GM04503 (cell line): ENCODE measurements around the gene MAP3K20.
"Not testable (repeated sequence)": the region's sequence is repeated elsewhere in the genome, so short reads cannot be mapped to it uniquely, and the experiment has no call there.

ENCODE experiments used
- DNase-seq: peaks from one replicate; pipeline ENCODE4 v3.0.0-alpha.2; 2012; ENCODE audit warnings: low read depth

Gene MAP3K20

DNA sequence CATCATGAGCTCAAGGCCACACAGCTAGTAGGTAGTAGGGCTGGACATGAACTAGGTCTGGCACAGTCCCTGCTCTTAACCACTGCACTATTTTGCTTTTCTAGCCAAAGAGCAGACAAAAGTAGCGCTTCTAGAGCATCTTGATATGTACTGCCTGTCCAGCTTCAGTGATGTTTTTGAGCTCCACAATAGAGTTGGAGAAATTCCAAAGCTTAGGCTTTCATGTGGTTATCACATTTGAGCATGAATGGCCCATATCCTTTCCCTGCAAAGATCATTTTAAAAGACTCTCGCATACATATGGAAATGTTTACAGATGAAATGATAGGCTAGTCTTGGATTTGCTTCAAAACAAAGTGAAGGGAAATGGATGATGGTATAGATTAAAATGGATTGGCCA lies 128.7 kb downstream of the MAP3K20 start:
- DNase-seq, result no peak

DNA sequence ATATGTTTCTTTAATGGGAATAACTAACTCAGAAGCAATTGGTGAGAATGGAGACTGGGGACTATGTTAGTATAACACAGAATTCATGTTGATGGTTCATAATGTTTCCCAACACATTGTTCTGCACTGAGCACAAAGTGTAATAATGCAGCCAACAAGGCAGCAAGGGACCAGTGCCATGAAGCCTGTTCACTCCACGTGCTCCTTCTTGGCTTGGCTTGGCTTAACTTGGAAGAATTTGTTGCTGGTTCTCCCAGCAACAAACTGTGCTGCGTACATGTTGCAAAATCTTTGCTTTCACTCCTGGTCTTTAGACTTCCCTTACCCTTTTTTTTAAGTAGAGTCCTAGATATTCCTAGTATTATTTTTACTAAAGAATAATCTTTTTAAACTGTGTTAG lies 129.7 kb downstream of the MAP3K20 start:
- DNase-seq, result peak; percentile 71

DNA sequence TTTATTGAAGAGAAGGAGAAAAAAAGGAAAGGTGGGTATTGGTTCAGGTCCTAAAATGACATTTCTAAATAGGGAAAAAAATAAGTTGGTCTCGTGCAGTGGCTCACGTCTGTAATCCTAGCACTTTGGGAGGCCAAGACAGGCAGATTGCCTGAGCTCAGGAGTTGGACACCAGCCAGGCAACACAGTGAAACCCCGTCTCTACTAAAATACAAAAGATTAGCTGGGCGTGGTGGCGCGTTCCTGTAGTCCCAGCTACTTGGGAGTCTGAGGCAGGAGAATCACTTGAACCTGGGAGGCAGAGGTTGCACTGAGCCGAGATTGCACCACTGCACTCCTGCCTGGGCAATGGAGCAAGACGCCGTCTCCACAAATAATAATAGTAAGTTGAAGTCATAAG lies 131.5 kb downstream of the MAP3K20 start:
- not testable (repeated sequence) for DNase-seq

DNA sequence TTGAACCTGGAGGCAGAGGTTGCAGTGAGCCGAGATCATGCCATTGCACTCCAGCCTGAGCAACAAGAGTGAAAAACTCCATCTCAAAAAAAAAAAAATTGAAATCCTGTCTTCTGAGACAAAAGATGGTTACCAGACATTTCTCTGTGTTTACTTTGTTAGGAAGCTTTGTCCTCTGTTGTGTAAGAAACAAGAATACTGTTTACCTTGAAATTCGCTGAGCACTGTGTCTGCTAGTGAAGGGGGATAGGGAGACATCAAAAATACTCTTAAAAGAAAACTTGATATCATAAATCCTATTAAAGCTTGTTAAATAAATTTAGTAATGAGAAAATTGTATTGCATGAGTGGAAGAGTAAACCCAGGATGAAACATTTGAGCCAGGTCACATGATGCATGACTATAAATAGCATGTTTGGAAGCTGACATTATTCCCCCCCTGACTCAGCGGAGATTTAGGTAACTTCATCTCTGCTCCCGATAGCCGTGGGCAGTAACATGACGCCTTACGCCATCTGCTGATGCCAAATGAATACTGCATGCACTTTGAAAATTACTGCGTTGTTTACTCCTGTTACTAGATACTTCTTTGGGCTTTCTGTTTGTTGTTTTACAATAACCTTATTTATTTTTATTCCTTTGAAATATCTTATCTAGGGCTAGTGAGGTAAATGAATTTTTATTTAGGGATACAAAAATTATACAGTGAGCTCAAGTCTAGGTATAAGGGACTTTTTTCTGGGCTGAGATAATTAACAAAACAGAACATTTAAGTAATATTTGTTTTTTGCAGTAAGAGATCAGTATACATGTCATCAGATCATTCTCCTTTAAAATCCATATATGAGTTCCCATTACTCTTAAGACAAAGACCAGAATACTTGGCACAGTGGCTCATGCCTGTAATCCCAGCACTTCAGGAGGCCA lies 134.9 kb downstream of the MAP3K20 start:
- peak; percentile 80 for DNase-seq

DNA sequence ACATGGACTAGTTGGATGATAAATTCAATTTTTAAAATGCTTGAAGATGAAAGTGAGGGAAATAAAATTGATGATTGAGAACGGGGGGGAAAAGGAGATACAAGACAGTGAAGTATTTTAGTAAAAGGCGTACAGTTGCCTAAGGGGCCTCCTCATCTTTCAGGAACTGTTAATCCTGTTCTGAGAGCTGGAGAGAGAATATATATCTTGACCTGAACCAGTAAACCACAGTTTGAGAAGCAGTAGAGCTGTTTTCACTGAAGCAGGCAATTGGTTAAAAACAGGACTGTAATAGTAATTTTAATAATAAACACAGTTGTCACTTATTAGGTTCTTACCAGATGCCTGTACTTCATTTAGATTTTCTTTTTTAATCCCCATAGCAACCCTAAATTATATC lies 137.5 kb downstream of the MAP3K20 start:
- no peak for DNase-seq

DNA sequence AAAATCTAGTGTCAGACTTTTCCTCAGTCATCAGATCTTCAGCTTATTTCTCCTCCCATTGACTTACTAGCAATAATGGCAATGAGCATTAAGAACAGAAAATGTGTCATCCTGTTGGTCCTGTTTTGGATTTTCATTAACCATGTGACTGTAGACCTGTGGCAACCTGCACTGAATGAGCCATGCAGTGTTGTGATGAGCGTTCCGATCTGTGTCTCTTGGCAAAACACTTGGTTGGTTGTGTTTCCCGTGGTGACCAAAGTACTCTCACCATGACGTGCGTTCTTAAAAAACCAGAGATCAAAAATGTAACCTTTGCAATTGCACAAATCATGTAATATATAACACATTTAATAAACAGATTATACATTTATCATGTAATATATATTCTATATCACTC lies 138.6 kb downstream of the MAP3K20 start:
- DNase-seq, result no peak

DNA sequence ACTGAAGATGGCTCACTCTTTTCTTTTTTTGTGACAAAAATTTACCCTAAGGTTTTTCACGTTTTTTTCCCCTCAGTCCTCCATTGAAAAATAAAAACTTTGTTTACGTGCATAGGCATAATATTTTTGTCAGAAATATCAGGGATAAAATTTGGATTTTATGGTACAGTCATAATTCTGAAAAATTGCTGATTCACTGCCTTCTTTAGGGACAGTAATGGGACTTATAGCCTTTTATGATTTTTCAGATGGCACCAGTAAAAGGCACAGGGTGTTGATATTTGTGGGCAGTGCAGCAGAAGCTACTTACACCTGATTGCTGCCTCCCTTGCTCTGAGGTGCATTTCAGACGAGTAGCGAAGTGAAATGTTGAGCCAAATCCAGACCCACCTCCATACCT lies 139.7 kb downstream of the MAP3K20 start:
- DNase-seq, result no peak

DNA sequence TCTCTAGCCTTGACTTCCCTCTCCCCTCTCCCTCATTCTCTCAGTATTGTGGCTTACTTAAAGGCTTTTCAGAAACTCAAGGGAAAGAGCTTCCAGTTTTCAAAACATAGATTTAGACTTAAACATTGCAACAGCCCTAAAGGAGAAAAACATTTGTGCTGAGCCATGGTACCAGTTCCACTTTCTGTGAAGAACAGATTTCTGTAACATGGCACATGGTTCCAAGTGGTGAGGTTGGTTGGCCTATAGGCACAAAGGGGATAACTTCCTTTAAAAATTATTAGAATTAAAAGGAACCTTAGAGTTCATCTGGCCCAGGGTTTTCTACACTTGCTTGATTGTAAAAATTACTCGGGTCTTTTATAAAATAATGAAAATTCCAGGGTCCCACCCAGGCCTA lies 140.4 kb downstream of the MAP3K20 start:
- DNase-seq, result no peak

DNA sequence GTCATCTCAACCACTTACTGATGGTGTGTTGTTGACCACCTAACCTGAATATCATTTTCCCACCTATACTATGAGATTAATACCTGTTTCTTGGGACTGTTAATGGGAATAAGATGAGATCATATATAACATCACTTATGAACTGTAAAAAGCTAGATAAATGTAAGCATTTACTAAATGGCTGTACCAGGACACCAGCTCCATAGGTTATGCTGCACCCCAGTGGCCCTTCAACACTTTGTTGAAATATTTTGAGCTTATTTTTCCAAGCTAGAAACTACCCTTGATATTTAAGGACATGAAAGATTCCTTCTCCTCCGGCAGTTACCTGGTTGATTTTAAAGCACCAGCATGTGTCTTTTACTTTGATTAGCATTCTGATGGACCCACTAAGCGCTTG lies 141.0 kb downstream of the MAP3K20 start:
- DNase-seq, result no peak

DNA sequence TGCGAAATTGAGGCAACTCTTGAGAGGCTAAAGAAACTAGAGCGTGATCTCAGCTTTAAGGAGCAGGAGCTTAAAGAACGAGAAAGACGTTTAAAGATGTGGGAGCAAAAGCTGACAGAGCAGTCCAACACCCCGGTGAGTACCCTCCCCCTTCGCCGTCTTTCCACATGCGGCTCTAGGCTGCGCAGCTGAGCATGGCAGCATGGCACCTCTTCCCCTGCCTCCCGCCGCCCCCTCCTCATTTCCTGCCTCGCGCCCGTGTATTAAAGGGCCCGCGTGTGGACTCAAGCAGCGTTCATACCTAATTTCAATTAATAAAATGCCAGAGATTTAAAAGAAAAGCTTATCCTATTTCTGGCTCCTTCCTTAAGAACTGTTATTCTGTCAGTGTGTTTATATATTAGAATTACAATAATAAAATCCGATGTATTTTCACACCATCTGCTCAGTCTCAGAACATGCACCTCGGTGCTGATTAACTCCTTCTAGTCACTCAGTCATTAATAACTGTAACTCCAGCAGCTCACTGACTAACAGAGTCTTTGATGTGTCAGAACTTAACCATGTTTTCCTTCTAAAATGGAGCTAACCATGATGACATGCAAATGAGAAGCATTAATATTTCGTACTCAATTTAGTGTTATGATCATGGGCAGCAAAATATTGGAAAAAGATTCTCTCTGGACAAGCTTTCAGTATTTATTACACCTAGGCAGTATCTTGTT lies 141.6 kb downstream of the MAP3K20 start:
- no peak for DNase-seq

DNA sequence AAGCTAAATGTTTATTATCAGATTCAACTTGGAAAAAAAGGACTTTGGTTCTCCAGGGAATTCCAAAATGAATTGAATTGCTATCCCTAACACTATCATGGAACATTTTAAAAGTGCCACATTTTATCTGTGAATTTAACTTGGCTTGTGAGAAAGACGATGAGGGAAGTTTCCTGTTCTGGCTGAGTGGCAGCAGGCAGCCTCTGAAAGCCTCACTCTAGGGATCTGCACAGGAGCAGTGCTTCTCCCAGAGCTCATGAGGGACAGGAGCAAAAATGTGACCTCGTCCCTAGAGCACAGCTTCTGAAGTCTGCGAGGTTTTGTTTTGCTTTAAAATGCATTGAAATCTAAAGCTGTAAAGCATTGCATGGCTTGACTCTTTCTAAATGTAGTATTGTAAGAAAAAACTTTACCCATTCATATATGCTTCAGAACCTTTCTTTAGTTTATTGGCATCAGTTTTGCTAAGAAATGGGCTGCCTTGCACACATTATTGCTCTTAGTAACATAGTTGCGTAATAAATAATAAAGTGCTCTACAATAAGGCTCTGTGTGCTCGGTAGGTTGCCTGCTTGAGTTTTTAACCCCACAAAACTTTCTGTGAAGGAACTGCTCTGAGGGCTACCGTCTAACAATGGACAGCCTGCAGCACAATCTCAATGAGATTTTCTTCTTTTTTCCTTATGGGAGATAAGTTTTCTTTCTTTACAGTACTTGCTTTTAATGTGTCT lies 142.8 kb downstream of the MAP3K20 start:
- no peak for DNase-seq

DNA sequence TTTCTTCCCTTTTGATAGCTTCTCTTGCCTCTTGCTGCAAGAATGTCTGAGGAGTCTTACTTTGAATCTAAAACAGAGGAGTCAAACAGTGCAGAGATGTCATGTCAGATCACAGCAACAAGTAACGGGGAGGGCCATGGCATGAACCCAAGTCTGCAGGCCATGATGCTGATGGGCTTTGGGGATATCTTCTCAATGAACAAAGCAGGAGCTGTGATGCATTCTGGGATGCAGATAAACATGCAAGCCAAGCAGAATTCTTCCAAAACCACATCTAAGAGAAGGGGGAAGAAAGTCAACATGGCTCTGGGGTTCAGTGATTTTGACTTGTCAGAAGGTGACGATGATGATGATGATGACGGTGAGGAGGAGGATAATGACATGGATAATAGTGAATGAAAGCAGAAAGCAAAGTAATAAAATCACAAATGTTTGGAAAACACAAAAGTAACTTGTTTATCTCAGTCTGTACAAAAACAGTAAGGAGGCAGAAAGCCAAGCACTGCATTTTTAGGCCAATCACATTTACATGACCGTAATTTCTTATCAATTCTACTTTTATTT lies 145.6 kb downstream of the MAP3K20 start:
- no peak for DNase-seq

DNA sequence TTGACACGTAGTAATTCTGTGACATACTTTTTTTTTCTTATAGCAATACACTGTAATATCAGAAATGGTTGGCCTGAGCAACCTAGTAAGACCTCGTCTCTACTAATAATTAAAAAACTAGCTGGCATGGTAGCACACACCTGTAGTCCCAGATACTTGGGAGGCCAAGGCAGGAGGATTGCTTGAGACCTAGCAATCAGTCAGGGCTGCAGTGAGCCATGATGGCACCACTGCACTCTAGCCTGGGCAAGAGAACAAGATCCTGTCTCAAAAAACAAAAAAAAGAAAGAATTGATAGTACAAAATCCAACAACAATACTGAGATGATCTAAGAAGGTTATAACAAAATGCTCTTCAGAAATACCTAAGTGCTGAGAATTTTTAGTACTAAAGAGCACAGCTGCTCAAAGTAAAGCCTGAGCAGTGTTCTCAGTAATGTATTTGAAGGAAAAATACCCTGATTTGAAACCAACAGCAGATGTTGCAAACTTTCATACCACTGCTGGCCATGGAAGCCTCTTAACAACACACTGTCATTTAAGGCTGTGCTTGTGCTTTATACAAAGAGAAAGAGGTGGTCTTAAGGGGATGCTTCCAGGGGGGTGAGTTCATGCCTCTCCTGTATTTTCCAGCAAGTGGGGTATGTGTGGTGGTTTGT lies 146.4 kb downstream of the MAP3K20 start:
- DNase-seq, result no peak

DNA sequence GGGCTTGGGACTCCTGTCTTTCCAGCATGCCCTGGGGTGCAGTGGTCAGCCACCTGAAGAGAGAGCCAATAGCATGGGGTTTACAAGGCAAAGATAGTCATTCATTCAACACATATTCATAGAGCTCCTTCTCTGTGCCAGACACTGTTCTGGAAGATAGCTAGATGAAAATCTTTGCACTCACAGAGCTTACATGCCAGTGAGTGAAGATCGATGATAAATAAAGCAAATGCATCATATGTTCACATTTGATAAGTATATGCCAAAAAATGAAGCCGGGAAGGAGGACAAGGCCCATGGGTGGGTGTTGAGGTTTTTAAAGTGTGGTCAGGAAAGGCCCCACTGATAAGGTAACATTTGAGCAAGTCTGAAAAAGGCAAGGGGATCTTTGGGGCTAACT lies 148.2 kb downstream of the MAP3K20 start:
- no peak for DNase-seq

DNA sequence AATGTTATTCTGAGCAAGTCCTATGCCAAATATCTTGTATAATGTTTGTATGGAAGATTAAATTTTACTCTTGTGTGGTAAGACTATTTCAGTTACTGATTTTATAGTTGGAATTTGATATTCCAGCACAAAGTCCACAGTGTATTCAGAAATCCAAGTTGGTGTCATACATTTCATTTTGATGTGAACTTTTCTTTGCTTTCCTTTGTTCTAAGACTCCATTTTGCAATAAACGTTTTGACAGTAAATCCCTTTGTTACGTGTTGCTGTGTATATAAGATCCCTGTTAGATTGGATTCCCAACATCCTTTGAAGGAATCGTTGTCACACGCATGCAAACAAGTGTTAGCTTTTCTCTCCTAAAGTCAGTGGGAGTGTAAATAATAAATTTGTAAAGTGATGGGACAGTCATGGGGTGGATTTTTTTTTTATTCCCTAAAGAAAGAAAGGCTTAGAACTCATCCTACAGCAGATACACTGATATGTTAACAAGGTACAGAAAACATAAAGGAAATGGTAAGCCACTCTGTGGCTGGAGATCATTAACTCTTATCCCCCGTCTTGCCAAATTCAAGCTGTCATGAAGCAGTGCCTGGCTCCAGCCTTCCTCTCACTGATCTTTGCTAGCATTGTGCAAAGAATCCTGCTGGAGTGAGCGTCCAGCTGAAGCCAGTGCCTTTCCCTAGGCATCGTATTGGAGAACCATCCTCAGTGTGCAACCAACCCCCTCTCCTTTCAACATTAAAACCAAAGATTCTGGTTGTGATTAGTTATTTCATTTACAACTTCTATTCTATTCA lies 151.5 kb downstream of the MAP3K20 start:
- DNase-seq, result no peak

DNA sequence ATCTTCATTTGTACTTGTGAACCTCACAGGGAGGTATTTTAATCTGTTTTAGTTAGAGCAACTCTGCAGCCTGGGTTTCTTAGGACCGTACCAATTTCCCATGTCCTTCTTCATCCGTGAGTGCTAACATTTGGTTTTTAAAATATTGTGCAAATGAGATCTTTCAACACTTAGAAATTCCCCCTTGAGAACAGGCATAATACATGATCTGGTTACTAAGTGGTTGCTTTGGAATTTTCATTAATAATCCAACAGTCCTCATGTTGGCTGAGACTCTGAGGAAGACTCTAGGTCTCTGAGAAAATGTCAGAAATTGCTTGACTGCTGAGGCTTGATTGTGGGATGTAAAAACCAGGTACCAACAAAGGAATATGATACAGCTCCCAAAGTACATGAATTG lies 153.4 kb downstream of the MAP3K20 start:
- no peak for DNase-seq

DNA sequence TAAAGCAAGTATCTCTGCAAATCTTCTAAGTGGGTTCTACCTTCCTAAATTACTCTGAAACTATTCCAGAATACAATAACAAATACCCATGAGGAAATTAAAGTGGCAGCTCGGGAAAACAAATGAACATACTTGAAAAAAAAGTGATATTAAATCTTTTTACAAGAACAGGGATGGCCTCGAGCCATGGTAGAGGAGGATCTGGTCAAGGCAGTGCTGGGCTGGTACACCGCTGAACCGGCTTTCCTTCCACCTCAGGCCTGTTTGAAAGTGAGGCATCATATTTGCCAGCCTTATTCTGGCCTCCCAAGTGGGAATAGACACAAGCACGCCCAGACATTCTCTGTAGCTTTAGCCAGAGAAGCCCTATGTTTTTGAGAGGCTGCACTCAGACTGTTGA lies 154.5 kb downstream of the MAP3K20 start:
- no peak for DNase-seq

DNA sequence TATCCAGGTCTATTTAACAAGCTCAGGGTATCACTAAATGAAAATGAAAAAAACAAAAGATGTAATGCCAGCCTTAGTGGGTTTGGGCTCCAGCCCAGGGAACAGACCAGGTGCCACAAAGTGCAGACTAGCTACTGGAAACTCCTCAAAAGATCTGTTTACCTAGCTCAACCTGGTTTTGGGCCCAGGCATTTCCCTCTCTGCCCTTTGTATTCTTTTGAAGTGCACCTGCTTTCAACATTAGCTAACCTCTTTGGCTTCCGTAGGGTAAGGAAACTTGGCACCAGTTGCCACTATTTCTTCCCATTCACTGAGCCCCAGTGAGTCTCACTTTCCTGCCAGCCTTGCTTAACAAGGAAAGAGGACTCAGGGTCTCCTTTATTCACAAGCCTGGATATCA lies 155.4 kb downstream of the MAP3K20 start:
- no peak for DNase-seq

DNA sequence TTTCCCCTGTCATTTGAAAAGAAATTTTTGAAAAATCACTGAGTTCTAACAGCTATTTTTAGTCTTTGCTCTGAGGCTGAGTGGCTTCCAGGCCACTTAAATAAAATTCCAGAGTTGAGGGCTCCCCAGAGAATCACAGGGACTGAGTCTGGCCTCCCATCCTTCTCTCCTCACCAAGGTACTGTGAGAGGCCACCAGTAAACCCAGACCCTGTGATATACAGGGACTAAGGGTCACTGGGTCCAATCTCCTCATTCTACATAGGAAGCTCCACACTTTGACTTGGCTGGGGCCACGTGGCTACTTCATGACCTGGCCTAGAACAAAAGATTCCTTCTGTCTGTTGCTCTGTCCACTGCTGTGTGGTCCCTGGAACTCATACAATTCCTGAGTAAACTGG lies 155.8 kb downstream of the MAP3K20 start:
- DNase-seq, result no peak

DNA sequence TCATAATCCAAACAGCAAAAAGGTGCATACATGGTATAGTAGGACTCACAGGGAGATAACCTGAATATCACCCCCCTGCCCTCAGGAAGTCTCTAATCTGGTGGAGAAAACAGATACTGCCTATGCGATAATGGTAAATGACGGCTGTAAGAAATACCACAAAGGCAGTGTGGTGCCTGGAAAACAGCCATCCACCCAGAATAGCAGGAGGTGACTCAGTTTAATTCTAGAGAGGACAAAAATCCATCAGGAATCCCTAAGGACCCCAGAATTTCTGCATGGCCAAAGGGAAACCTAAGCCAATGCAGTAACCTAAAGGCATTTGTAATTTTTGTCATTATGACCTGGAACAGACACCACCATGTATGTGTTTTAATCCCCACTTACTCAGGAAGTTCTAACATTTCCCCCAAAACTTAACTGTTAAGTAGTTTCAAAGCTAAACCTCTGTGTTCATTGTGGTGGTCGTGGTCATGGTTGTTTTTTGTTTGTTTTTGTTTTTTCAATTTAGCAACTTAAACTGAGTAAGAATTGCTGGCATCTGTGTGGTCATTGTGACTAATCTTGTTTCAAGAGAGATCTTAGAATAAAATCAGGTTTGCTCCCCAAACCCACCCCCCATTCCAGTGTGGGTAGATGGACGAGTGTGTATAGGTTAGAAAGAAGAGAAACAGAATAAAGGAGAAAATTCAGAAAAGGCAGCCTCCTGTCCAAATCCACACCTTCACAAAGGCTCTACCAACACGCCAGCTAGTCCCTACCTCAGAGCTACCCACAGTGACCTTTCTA lies 157.5 kb downstream of the MAP3K20 start:
- DNase-seq, result peak; percentile 12
